HG03439 (cell line): Measurements from ENCODE around the gene TMEM260.
"Not testable (repeated sequence)": the region's sequence is repeated elsewhere in the genome, so short reads cannot be mapped to it uniquely, and the experiment has no call there.

ENCODE experiments used
- ATAC-seq: cut with Tn5 transposase; IDR thresholded peaks from one replicate; pipeline ENCODE4 v1.9.1; 2021; ENCODE audit warnings: mild to moderate bottlenecking, moderate library complexity; ENCODE audit not compliant: unreplicated experiment

The TMEM260 gene

GRCh38 chr14:56594428-56594827, 14.8 kb downstream of the TMEM260 start:
- ATAC-seq, result no peak

- no peak for ATAC-seq
These were observed 18.9 kb downstream of the TMEM260 start for GRCh38 chr14:56598519-56598918.

- no peak for ATAC-seq
These were observed 24.1 kb downstream of the TMEM260 start for GRCh38 chr14:56603648-56604047.

GRCh38 chr14:56608689-56609088, 29.1 kb downstream of the TMEM260 start:
- no peak for ATAC-seq

- ATAC-seq, result not testable (repeated sequence)
These were observed 32.1 kb downstream of the TMEM260 start for GRCh38 chr14:56611663-56612062.

GRCh38 chr14:56617084-56617483, 37.5 kb downstream of the TMEM260 start:
- ATAC-seq, result no peak

GRCh38 chr14:56630707-56631106, 51.1 kb downstream of the TMEM260 start:
- no peak for ATAC-seq

- no peak for ATAC-seq
These were observed 52.6 kb downstream of the TMEM260 start for GRCh38 chr14:56632195-56632594.

GRCh38 chr14:56633544-56633943, 53.9 kb downstream of the TMEM260 start:
- ATAC-seq, result no peak

GRCh38 chr14:56635041-56635440, 55.4 kb downstream of the TMEM260 start:
- no peak for ATAC-seq

- ATAC-seq, result no peak
These were observed 67.9 kb downstream of the TMEM260 start for GRCh38 chr14:56647493-56647892.

- no peak for ATAC-seq
These were observed 69.1 kb downstream of the TMEM260 start for GRCh38 chr14:56648508-56649301.

GRCh38 chr14:56649382-56649781, 69.8 kb downstream of the TMEM260 start:
- ATAC-seq, result no peak

- ATAC-seq, result no peak
These were observed 70.5 kb downstream of the TMEM260 start for GRCh38 chr14:56650048-56650447.

GRCh38 chr14:56650979-56651378, 71.4 kb downstream of the TMEM260 start:
- no peak for ATAC-seq

- ATAC-seq, result no peak
These were observed 78.0 kb downstream of the TMEM260 start for GRCh38 chr14:56657604-56658003.

GRCh38 chr14:56659378-56659777, 79.8 kb downstream of the TMEM260 start:
- no peak for ATAC-seq

GRCh38 chr14:56659964-56660551, 80.5 kb downstream of the TMEM260 start:
- ATAC-seq, result no peak

- ATAC-seq, result no peak
These were observed 81.2 kb downstream of the TMEM260 start for GRCh38 chr14:56660677-56661389.

- no peak for ATAC-seq
These were observed 81.9 kb downstream of the TMEM260 start for GRCh38 chr14:56661478-56661877.

- ATAC-seq, result no peak
These were observed 85.3 kb downstream of the TMEM260 start for GRCh38 chr14:56664811-56665421.
